ENCODE results near the gene ARID3C.
A peak's percentile ranks its signal among the peaks of the same experiment; 100 is the strongest.

ARID3C gene

DNA sequence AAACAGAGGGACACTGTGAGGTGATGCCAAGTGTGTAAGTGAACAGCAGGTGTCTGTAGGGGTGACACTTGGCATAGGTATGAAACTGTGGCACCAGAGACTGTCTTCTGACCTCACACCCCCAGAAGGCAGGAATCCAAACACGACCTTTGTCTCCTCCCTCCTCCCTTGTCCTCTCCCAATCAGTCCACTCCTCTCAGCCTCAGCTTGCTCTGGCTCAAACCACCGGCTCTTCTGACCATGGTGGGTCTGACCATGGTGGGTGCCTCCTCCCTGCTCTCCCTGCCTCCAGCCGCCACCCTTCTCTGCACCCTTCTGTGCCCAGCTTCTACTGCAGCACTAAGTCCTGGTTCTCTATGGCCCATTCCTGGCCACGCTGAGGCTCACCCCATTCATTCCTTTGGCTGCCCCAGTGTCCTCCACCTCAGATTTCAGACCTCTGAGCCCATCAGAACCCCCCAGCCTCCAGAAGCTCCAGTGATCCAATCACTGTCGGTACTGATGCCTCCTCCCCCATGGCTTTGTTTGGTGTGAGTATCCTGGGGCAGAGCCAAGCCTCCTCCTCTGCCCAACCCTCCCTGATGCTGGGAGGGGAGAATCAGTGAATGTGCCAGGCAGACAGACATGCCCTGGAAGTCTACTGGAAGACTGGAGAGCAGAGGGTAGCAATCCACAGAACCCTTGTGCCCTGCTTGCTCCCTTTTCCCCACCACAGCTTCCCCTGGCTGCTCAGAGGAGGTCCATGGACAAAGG lies 1.7 kb upstream of the ARID3C start:
- Histone ChIP-seq H3K36me3 (ENCODE audit: control insufficient read depth in 2 of 2, insufficient read depth in 2 of 2, low read length in 2 of 2) (peaks cover 0 to 7% of the 10 kb centered on the region in 2 donors), H3K27me3 (ENCODE audit: control insufficient read depth in 2 of 2, insufficient read depth in 2 of 2, low read length in 2 of 2) (peaks cover 34 to 40% of the 10 kb centered on the region in 2 donors)

DNA sequence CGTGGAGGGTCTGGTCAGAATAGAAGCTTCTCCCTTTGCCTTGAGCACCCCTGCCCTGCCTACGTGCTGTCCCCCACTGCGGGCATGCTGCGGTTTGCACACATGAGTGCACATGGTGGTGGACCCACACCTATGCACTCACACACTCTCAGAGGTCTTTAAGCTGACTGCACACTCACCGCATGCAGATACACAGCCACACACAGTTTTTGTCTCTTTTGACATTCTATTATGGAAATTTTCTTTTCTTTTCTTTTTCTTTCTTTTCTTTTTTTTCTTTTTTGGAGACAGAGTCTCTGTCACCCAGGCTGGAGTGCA lies 584 bp upstream of the ARID3C start:
- no peaks in the 10 kb centered on the region for H3K36me3 ChIP-seq (ENCODE audit: control insufficient read depth in 2 of 2, insufficient read depth in 2 of 2, low read length in 2 of 2)
- H3K27me3 ChIP-seq (ENCODE audit: control insufficient read depth in 2 of 2, insufficient read depth in 2 of 2, low read length in 2 of 2): peaks cover 42 to 50% of the 10 kb centered on the region in 2 donors
- H3K4me3 ChIP-seq (ENCODE audit: low read length in 2 of 2): peak overlapping the region; percentile 51 to 65
- H3K27ac ChIP-seq (ENCODE audit: low read depth in 2 of 2, low read length in 2 of 2): no peak overlapping the region
- no peak overlapping the region for H3K9ac ChIP-seq (ENCODE audit: low read depth in 1 of 2, low read length in 2 of 2)
- peaks cover 0 to 2% of the 10 kb centered on the region in 2 donors for H3K9me3 ChIP-seq (ENCODE audit: control insufficient read depth in 2 of 2, low read length in 2 of 2)
- H3K4me1 ChIP-seq (ENCODE audit: control insufficient read depth in 2 of 2, insufficient read depth in 2 of 2, low read length in 2 of 2): peaks cover 9 to 13% of the 10 kb centered on the region in 2 donors

More for the DNA sequence above, 1.7 kb upstream of the ARID3C start:
- no peak overlapping the region for H3K9ac ChIP-seq (ENCODE audit: low read depth in 1 of 2, low read length in 2 of 2)
- H3K4me3 ChIP-seq (ENCODE audit: low read length in 2 of 2): no peak overlapping the region
- peaks cover 9 to 13% of the 10 kb centered on the region in 2 donors for H3K4me1 ChIP-seq (ENCODE audit: control insufficient read depth in 2 of 2, insufficient read depth in 2 of 2, low read length in 2 of 2)
- H3K27ac ChIP-seq (ENCODE audit: low read depth in 2 of 2, low read length in 2 of 2): no peak overlapping the region
- H3K9me3 ChIP-seq (ENCODE audit: control insufficient read depth in 2 of 2, low read length in 2 of 2): peaks cover 0 to 2% of the 10 kb centered on the region in 2 donors

DNA sequence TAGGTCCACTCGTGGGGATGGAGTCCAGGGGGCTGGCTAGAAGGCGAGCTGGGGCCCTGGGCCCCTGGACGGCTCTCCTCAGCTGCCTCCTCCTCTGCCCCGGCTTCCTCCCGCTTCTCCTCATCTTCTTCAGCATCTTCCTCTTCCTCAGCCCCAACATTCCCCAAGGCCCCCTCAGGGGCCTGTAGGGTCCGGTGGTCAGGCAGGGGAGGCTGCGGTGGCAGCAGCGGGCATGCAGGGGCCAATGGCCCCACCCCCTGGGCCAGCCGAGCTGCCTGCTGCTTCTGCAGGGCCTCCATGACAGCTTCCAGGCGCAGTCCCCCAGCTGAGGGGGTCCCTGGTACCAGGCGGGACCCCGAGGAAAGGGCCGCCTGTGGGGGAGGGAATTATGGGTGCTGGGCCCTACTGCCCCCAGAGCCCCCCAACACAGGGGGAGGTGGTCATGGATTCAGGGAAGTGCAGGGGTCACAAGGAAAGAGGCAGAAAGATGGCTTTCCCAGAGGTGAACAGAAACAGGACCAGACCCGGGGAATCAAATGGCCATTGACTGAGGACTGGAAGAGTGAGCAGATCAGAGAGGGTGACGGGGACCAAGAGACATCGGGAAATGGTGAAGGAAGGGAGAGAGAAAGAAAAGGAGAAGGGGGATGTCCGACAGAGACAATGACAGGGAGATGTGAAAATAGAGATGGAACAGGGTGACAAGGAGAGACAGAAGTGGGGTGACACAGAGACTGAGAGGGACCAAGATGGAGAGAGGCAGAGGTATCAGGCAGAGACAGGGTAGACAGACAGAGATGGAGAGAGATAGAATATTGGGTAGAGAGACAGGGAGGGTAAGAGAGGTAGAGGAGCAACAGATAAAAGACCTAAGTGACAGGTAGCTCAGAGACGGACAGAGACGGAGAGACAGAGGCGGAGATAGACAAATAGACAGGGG lies 880 bp downstream of the ARID3C start:
- H3K4me3 ChIP-seq (ENCODE audit: low read length in 2 of 2): peak overlapping the region; percentile 51 to 65
- peaks cover 9 to 13% of the 10 kb centered on the region in 2 donors for H3K4me1 ChIP-seq (ENCODE audit: control insufficient read depth in 2 of 2, insufficient read depth in 2 of 2, low read length in 2 of 2)
- H3K36me3 ChIP-seq (ENCODE audit: control insufficient read depth in 2 of 2, insufficient read depth in 2 of 2, low read length in 2 of 2): no peaks in the 10 kb centered on the region
- peak overlapping the region in 1 of 2 donors; percentile 47 for H3K9ac ChIP-seq (ENCODE audit: low read depth in 1 of 2, low read length in 2 of 2)
- no peak overlapping the region for H3K27ac ChIP-seq (ENCODE audit: low read depth in 2 of 2, low read length in 2 of 2)
- H3K27me3 ChIP-seq (ENCODE audit: control insufficient read depth in 2 of 2, insufficient read depth in 2 of 2, low read length in 2 of 2): peaks cover 54 to 61% of the 10 kb centered on the region in 2 donors
- peaks cover 0 to 2% of the 10 kb centered on the region in 2 donors for H3K9me3 ChIP-seq (ENCODE audit: control insufficient read depth in 2 of 2, low read length in 2 of 2)

DNA sequence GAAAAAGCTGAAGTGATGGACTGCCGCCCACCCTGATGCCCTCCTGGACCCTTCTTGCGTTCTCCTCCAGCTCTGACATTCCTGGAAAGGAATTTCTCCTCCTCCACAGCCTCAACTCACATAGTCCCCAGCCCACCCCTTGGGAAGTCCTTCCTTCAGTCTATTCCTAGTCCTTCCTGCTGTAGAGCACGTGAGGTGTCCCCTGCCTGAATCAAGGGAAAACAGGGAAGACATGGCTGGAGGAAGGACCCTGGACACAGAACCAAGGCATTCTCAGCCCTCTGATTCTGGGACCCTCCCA lies 3.7 kb downstream of the ARID3C start:
- Histone ChIP-seq H3K4me1 (ENCODE audit: control insufficient read depth in 2 of 2, insufficient read depth in 2 of 2, low read length in 2 of 2) (peaks cover 8 to 12% of the 10 kb centered on the region in 2 donors), H3K9me3 (ENCODE audit: control insufficient read depth in 2 of 2, low read length in 2 of 2) (peaks cover 0 to 2% of the 10 kb centered on the region in 2 donors), H3K27ac (ENCODE audit: low read depth in 2 of 2, low read length in 2 of 2) (no peak overlapping the region), H3K9ac (ENCODE audit: low read depth in 1 of 2, low read length in 2 of 2) (no peak overlapping the region), H3K4me3 (ENCODE audit: low read length in 2 of 2) (no peak overlapping the region), H3K27me3 (ENCODE audit: control insufficient read depth in 2 of 2, insufficient read depth in 2 of 2, low read length in 2 of 2) (peaks cover 64 to 69% of the 10 kb centered on the region in 2 donors), H3K36me3 (ENCODE audit: control insufficient read depth in 2 of 2, insufficient read depth in 2 of 2, low read length in 2 of 2) (no peaks in the 10 kb centered on the region)

DNA sequence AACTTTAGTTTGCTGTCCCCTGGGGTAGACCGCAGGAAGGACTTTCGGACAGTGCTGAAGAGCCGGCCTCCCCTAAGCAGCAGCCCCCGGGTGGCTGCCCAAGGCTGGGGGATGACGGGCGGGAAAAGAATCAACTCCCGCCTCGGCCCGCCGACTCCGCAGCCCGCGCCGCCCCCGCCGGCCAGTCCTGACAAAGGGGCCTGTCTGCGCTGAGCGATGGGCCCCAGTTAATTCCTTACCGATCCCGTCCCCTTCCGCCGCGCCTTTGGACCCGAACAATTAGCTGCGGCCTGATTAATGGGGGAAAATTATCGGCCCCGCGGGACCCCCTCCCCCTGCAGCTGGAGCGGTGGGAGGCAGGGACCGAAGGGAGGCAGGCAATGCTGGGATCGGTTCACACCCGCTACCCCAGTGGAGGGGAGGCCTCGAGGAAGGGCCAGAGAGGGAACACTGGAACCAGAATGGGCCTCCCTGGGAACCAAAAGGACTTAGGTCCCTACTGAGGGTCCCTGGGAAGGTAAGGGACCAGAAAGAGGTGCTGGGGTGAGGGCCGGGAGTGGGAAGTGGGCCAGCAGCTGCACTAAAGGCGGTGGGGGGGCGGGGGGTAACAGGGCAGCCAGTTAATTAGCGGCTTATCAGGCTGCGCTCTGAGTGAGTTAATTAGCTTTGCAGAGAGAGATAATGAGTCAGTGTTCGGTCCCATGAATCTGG lies 4.2 kb downstream of the ARID3C start:
- H3K36me3 ChIP-seq (ENCODE audit: control insufficient read depth in 2 of 2, insufficient read depth in 2 of 2, low read length in 2 of 2): no peaks in the 10 kb centered on the region
- H3K4me1 ChIP-seq (ENCODE audit: control insufficient read depth in 2 of 2, insufficient read depth in 2 of 2, low read length in 2 of 2): peaks cover 10 to 15% of the 10 kb centered on the region in 2 donors
- H3K4me3 ChIP-seq (ENCODE audit: low read length in 2 of 2): no peak overlapping the region
- H3K27me3 ChIP-seq (ENCODE audit: control insufficient read depth in 2 of 2, insufficient read depth in 2 of 2, low read length in 2 of 2): peaks cover 64 to 68% of the 10 kb centered on the region in 2 donors
- no peak overlapping the region for H3K27ac ChIP-seq (ENCODE audit: low read depth in 2 of 2, low read length in 2 of 2)
- H3K9me3 ChIP-seq (ENCODE audit: control insufficient read depth in 2 of 2, low read length in 2 of 2): peaks cover 0 to 2% of the 10 kb centered on the region in 2 donors
- H3K9ac ChIP-seq (ENCODE audit: low read depth in 1 of 2, low read length in 2 of 2): no peak overlapping the region

DNA sequence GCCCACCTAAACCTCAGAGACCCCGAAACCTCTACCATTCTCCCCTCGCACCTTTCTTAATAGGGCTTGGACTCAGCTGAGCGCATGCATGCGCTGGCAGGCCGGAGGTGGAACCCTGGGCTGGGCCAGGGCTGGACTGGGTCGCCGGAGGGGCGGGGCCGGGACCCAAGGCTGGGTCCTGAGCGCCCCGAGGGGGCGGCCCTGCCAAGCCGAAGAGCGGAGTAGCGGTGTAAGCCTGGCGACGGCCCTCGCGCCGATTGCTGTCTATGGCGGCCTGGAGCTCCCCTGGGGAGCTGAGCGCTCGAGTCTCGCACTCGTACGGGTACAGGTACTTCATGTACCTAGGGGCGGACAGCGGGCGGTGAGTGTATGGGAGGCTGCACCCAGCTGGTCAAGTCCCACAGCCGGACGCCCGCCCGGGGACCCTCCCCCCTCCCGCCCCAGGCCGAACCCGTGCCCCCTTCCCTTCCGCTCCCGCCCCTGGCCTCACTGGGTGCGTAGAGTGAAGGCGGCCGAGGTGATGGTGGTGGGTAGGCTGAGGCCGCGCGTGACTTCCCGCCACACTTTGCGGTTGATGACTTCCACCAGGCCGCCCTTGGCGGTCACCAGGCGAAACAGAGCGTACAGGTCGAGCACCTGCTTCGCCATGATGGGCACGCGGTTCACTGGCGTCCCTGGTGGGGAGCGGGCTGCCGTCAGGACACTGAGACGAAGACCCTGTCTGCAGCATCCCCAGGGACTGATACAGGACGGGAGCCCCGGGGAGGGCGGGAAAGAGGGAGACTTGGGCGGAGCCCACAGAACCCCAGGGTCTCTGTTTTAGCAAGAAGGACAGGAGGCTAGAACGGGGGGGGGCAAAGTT lies 5.3 kb downstream of the ARID3C start:
- Histone ChIP-seq H3K9ac (ENCODE audit: low read depth in 1 of 2, low read length in 2 of 2) (no peak overlapping the region), H3K4me1 (ENCODE audit: control insufficient read depth in 2 of 2, insufficient read depth in 2 of 2, low read length in 2 of 2) (peaks cover 14 to 19% of the 10 kb centered on the region in 2 donors), H3K36me3 (ENCODE audit: control insufficient read depth in 2 of 2, insufficient read depth in 2 of 2, low read length in 2 of 2) (peaks cover 0 to 1% of the 10 kb centered on the region in 2 donors), H3K27me3 (ENCODE audit: control insufficient read depth in 2 of 2, insufficient read depth in 2 of 2, low read length in 2 of 2) (peaks cover 58 to 62% of the 10 kb centered on the region in 2 donors), H3K27ac (ENCODE audit: low read depth in 2 of 2, low read length in 2 of 2) (no peak overlapping the region), H3K4me3 (ENCODE audit: low read length in 2 of 2) (no peak overlapping the region), H3K9me3 (ENCODE audit: control insufficient read depth in 2 of 2, low read length in 2 of 2) (peaks cover 0 to 2% of the 10 kb centered on the region in 2 donors)

- H3K9ac ChIP-seq (ENCODE audit: low read depth in 1 of 2, low read length in 2 of 2): peak within 1 kb of the TSS; percentile 79 to 86
- H3K9me3 ChIP-seq (ENCODE audit: control insufficient read depth in 2 of 2, low read length in 2 of 2): no peaks in the 10 kb centered on the region
- H3K4me1 ChIP-seq (ENCODE audit: control insufficient read depth in 2 of 2, insufficient read depth in 2 of 2, low read length in 2 of 2): peaks cover 10 to 11% of the 10 kb centered on the region in 2 donors
- peaks cover 23 to 24% of the 10 kb centered on the region in 2 donors for H3K36me3 ChIP-seq (ENCODE audit: control insufficient read depth in 2 of 2, insufficient read depth in 2 of 2, low read length in 2 of 2)
- H3K27ac ChIP-seq (ENCODE audit: low read depth in 2 of 2, low read length in 2 of 2): peak within 1 kb of the TSS in 1 of 2 donors; percentile 39
- peaks cover 28 to 33% of the 10 kb centered on the region in 2 donors for H3K27me3 ChIP-seq (ENCODE audit: control insufficient read depth in 2 of 2, insufficient read depth in 2 of 2, low read length in 2 of 2)
- H3K4me3 ChIP-seq (ENCODE audit: low read length in 2 of 2): peak within 1 kb of the TSS; percentile 83 to 87
Observed at GRCh38 chr9:34620061-34620994, 8.5 kb downstream of the ARID3C start, which contains the start of gene DCTN3. DCTN3 (minus strand) TSS chr9:34620495; CDS start chr9:34620464, 31 bp downstream.

- Histone ChIP-seq H3K27me3 (ENCODE audit: control insufficient read depth in 2 of 2, insufficient read depth in 2 of 2, low read length in 2 of 2) (no peaks in the 10 kb centered on the region), H3K9me3 (ENCODE audit: control insufficient read depth in 2 of 2, low read length in 2 of 2) (no peaks in the 10 kb centered on the region), H3K4me1 (ENCODE audit: control insufficient read depth in 2 of 2, insufficient read depth in 2 of 2, low read length in 2 of 2) (peaks cover 28 to 29% of the 10 kb centered on the region in 2 donors), H3K36me3 (ENCODE audit: control insufficient read depth in 2 of 2, insufficient read depth in 2 of 2, low read length in 2 of 2) (peaks cover 35 to 38% of the 10 kb centered on the region in 2 donors), H3K9ac (ENCODE audit: low read depth in 1 of 2, low read length in 2 of 2) (no peak overlapping the region), H3K4me3 (ENCODE audit: low read length in 2 of 2) (no peak overlapping the region), H3K27ac (ENCODE audit: low read depth in 2 of 2, low read length in 2 of 2) (no peak overlapping the region)
Observed at GRCh38 chr9:34615132-34615531, 13.7 kb downstream of the ARID3C start.
